Cardiac septum (tissue), 1 donor: ENCODE results near the gene PALS1. TPM values are rescaled to one million over a fixed set of nuclear protein-coding genes. Genes with fewer than 3 reads are reported as not detected.
A peak's percentile ranks its signal among the peaks of the same experiment; 100 is the strongest.

Experiments
- DNase-seq: peaks from one replicate; pipeline ENCODE4 v3.0.0-alpha.2; 2020; ENCODE audit warnings: low spot score
- intact Hi-C: fragments of 100-400 bp; cut with DNase I; formaldehyde crosslinking; loops from one replicate; pipeline ENCODE4 v1.14.0; 2022
- long read RNA-seq: library from polyadenylated mRNA; unstranded; transcript quantifications from one replicate; pipeline ENCODE4 v2.0.0, GENCODE V29; 2021
- total RNA-seq: library from RNA; stranded (reverse); fragmentation: NEBNext Ultra II Directional; extraction: Animal tissue kit (Norgen Biotek cat#: 25700); gene quantifications from one replicate; pipeline ENCODE4 v1.2.1, GENCODE V29; 2021
- donor health status: DM: no; HTN: no; CAD: no.

The PALS1 gene
- 11.5 TPM for total RNA-seq
- long read RNA-seq, full-length matches to known transcripts, result 4 of 11 reads
- long read RNA-seq, partial matches to known transcripts, result 5 of 11 reads
- long read RNA-seq, other reads (novel, unspliced or antisense), result 2 of 11 reads

GRCh38 chr14:67241411-67242167 is at the start of gene PALS1:
TSS of gene PALS1 (plus strand) at chr14:67241435. CDS start at chr14:67279171, 37,736 bp downstream.
- no peak for DNase-seq
- intact Hi-C loops, result loop anchor here (5.0 to 10.0 kb wide), 2 partner anchors 116 to 737 kb away; partner anchors contain the start of genes ATP6V1D and GPHN

GRCh38 chr14:67191768-67192290 is 49.4 kb upstream of the PALS1 start:
- no peak for DNase-seq
- intact Hi-C loops, result no loop called here

GRCh38 chr14:67192366-67192765 is 48.9 kb upstream of the PALS1 start:
- no peak for DNase-seq
- intact Hi-C loops, result no loop called here

GRCh38 chr14:67195279-67195678 is 46.0 kb upstream of the PALS1 start:
- DNase-seq, result no peak
- intact Hi-C loops, result no loop called here

GRCh38 chr14:67199016-67199415 is 42.2 kb upstream of the PALS1 start:
- intact Hi-C loops, result no loop called here
- no peak for DNase-seq

GRCh38 chr14:67207810-67208209 is 33.4 kb upstream of the PALS1 start:
- intact Hi-C loops, result no loop called here

GRCh38 chr14:67218126-67218525 is 23.1 kb upstream of the PALS1 start:
- intact Hi-C loops, result no loop called here
- DNase-seq, result no peak

More at GRCh38 chr14:67207810-67208209, 33.4 kb upstream of the PALS1 start:
- no peak for DNase-seq

GRCh38 chr14:67221248-67221981 is 19.8 kb upstream of the PALS1 start:
- intact Hi-C loops, result no loop called here
- DNase-seq, result no peak

GRCh38 chr14:67221982-67222328 is 19.3 kb upstream of the PALS1 start:
- intact Hi-C loops, result no loop called here
- no peak for DNase-seq

GRCh38 chr14:67225523-67225922 is 15.7 kb upstream of the PALS1 start:
- intact Hi-C loops, result no loop called here
- no peak for DNase-seq

GRCh38 chr14:67228325-67228984 is 12.8 kb upstream of the PALS1 start:
- intact Hi-C loops, result no loop called here
- DNase-seq, result no peak

GRCh38 chr14:67232066-67232465 is 9.2 kb upstream of the PALS1 start:
- intact Hi-C loops, result no loop called here
- DNase-seq, result no peak

GRCh38 chr14:67232621-67233020 is 8.6 kb upstream of the PALS1 start:
- intact Hi-C loops, result no loop called here

GRCh38 chr14:67237591-67237990 is 3.6 kb upstream of the PALS1 start:
- intact Hi-C loops, result no loop called here

More at GRCh38 chr14:67232621-67233020, 8.6 kb upstream of the PALS1 start:
- no peak for DNase-seq

GRCh38 chr14:67239582-67239981 is 1.7 kb upstream of the PALS1 start:
- intact Hi-C loops, result no loop called here
- DNase-seq, result no peak

More at GRCh38 chr14:67237591-67237990, 3.6 kb upstream of the PALS1 start:
- no peak for DNase-seq

GRCh38 chr14:67240168-67240932 is 885 bp upstream of the PALS1 start:
- peak; percentile 81 for DNase-seq
- intact Hi-C loops, result loop anchor here (5.0 to 10.0 kb wide), 2 partner anchors 117 to 736 kb away; partner anchors contain the start of genes ATP6V1D and GPHN

GRCh38 chr14:67240978-67241410 is 241 bp upstream of the PALS1 start:
- intact Hi-C loops, result loop anchor here (5.0 to 10.0 kb wide), 2 partner anchors 116 to 736 kb away; partner anchors contain the start of genes ATP6V1D and GPHN
- DNase-seq, result peak; percentile 97

- no peak for DNase-seq
- intact Hi-C loops, result loop anchor here (5.0 to 10.0 kb wide), 2 partner anchors 115 to 737 kb away; partner anchors contain the start of genes ATP6V1D and GPHN
These were observed 859 bp downstream of the PALS1 start for GRCh38 chr14:67242168-67242420.

- no peak for DNase-seq
- intact Hi-C loops, result loop anchor here (10.0 kb wide), 1 partner anchor 740 kb away; the partner anchor contains the start of gene GPHN
These were observed 3.9 kb downstream of the PALS1 start for GRCh38 chr14:67245104-67245503.
